B cell (primary cell): ENCODE data around the gene DDX52. TPM values are rescaled to one million over a fixed set of nuclear protein-coding genes. Genes with fewer than 3 reads are reported as not detected.
A peak's percentile ranks its signal among the peaks of the same experiment; 100 is the strongest.

Experiments
- ATAC-seq: fragments of 200-7000 bp; cut with Tn5 transposase; one replicate; pipeline ENCODE4 v1.10.0; 2021; ENCODE audit warnings: low read depth, mild to moderate bottlenecking, moderate number of reproducible peaks, moderate library complexity
- CTCF ChIA-PET: fragments of 350-600 bp; sonication (Branson Sonifier 250); formaldehyde crosslinking; loops from one replicate; lab custom pipeline; 2021; ENCODE audit warnings: antibody characterized with exemption, inconsistent platforms; lab: Charles Lee
- POLR2A ChIA-PET: fragments of 350-600 bp; sonication (Branson Sonifier 250); formaldehyde crosslinking; loops from one replicate; lab custom pipeline; 2021; ENCODE audit warnings: antibody characterized with exemption; lab: Charles Lee
- DNase-seq: peaks from one replicate; pipeline ENCODE4 v3.0.0; 2013
- H2AFZ ChIP-seq: 2 replicates; pipeline ENCODE4 v1.6.1; 2012; ENCODE audit warnings: mild to moderate bottlenecking, low read depth, low read length; ENCODE audit not compliant: insufficient read depth, poor library complexity, severe bottlenecking
- H3K27ac ChIP-seq, 2 donors: 1 replicate in 1 of 2; 2 replicates in 1 of 2; pipeline ENCODE4 v1.5.1; 2012 to 2013; ENCODE audit warnings: low read length in 2 of 2, mild to moderate bottlenecking in 2 of 2, moderate library complexity in 1 of 2
- H3K27me3 ChIP-seq, 4 experiments: fragments of 200-600 bp in 1 of 4; sonication (generic) in 1 of 4; replicated peaks in 1 of 4; 1 replicate in 2 of 4; 2 replicates in 2 of 4; pipeline versions ENCODE4 v1.6.1 to v1.7.0; 2013 to 2016; ENCODE audit warnings: low read length in 3 of 4, mild to moderate bottlenecking in 2 of 4, mixed read lengths in 1 of 4, moderate library complexity in 1 of 4; ENCODE audit not compliant: insufficient read depth in 4 of 4, control insufficient read depth in 3 of 4; ENCODE audit errors: control extremely low read depth in 1 of 4
- H3K36me3 ChIP-seq, 2 experiments: replicated peaks in 1 of 2; 1 replicate in 1 of 2; 2 replicates in 1 of 2; pipeline versions ENCODE4 v1.6.1 to v1.7.1; 2013; ENCODE audit warnings: low read length in 1 of 2; ENCODE audit not compliant: insufficient read depth in 2 of 2, control insufficient read depth in 1 of 2; ENCODE audit errors: control extremely low read depth in 1 of 2, extremely low read depth in 1 of 2
- H3K4me1 ChIP-seq, 2 donors: fragments of 200-600 bp in 1 of 2; sonication (generic) in 1 of 2; 1 replicate in 1 of 2; 2 replicates in 1 of 2; pipeline versions ENCODE4 v1.5.1 to v1.6.1; 2013 to 2017; ENCODE audit warnings: low read length in 2 of 2; ENCODE audit not compliant: control insufficient read depth in 2 of 2, insufficient read depth in 2 of 2
- H3K4me2 ChIP-seq: replicated peaks from 2 replicates; pipeline ENCODE3; 2012; ENCODE audit warnings: mild to moderate bottlenecking, low read depth, low read length; ENCODE audit not compliant: poor library complexity, severe bottlenecking
- H3K4me3 ChIP-seq, 5 experiments: fragments of 200-600 bp in 1 of 5; sonication (generic) in 1 of 5; 1 replicate in 3 of 5; 2 replicates in 2 of 5; pipeline versions ENCODE4 v1.5.1 to v1.7.0; 2011 to 2016; ENCODE audit warnings: low read length in 4 of 5, mild to moderate bottlenecking in 4 of 5, low read depth in 2 of 5, control low read depth in 1 of 5, moderate library complexity in 1 of 5; ENCODE audit not compliant: insufficient read depth in 1 of 5; ENCODE audit errors: control extremely low read depth in 1 of 5, extremely low read depth in 1 of 5
- H3K79me2 ChIP-seq: fragments of 200-600 bp; sonication (generic); one replicate; pipeline ENCODE4 v1.6.0; 2016; ENCODE audit warnings: low read length; ENCODE audit not compliant: control insufficient read depth, insufficient read depth
- H3K9ac ChIP-seq: fragments of 200-600 bp; sonication (generic); 2 replicates; pipeline ENCODE4 v1.6.1; 2017; ENCODE audit warnings: mild to moderate bottlenecking, low read length, moderate library complexity
- H3K9me3 ChIP-seq, 3 donors: one replicate each; pipeline versions ENCODE4 v1.6.1 to v1.7.1; 2013; ENCODE audit warnings: low read length in 2 of 3; ENCODE audit not compliant: control insufficient read depth in 2 of 3, insufficient read depth in 1 of 3; ENCODE audit errors: control extremely low read depth in 1 of 3
- H4K20me1 ChIP-seq: 2 replicates; pipeline ENCODE4 v1.6.0; 2012; ENCODE audit warnings: mild to moderate bottlenecking, low read length; ENCODE audit not compliant: insufficient read depth, control insufficient read depth, poor library complexity, severe bottlenecking
- H3K27ac Mint-ChIP-seq: one replicate; pipeline ENCODE4 v1.8.0; 2021; ENCODE audit warnings: mixed read lengths
- H3K27me3 Mint-ChIP-seq: one replicate; pipeline ENCODE4 v1.8.0; 2021; ENCODE audit warnings: mixed read lengths
- H3K4me1 Mint-ChIP-seq: one replicate; pipeline ENCODE4 v1.8.0; 2021; ENCODE audit warnings: mixed read lengths
- H3K4me3 Mint-ChIP-seq: one replicate; pipeline ENCODE4 v1.8.0; 2021; ENCODE audit warnings: mixed read lengths
- H3K9me3 Mint-ChIP-seq: one replicate; pipeline ENCODE4 v1.8.0; 2022; ENCODE audit warnings: mixed read lengths; ENCODE audit not compliant: insufficient read depth
- EZH2 ChIP-seq: IDR thresholded peaks from 2 replicates; pipeline ENCODE4 v1.6.1; 2012; ENCODE audit warnings: borderline replicate concordance, low read depth, mild to moderate bottlenecking, moderate library complexity, low read length; ENCODE audit not compliant: insufficient read depth, poor library complexity, severe bottlenecking
- WGBS: methylation state at CpG from one replicate; pipeline ENCODE4 v1.1.5; 2013; ENCODE audit warnings: missing lambda C conversion rate; ENCODE audit not compliant: insufficient coverage; 5-methylcytosine and 5-hydroxymethylcytosine counted together
- intact Hi-C: fragments of 100-400 bp; cut with micrococcal nuclease; formaldehyde crosslinking; loops from one replicate; pipeline ENCODE4 v1.10.0; 2022
- polyA plus RNA-seq: library from polyadenylated mRNA; depleted of rRNA; stranded (reverse); fragments of >200 nt; gene quantifications from 2 replicates; pipeline ENCODE4 v1.2.3, GENCODE V29; 2012
- total RNA-seq, 2 donors: library from RNA; stranded (reverse); fragments of 120-200 nt in 1 of 2; gene quantifications; 1 replicate in 1 of 2; 2 replicates in 1 of 2; pipeline versions ENCODE4 v1.2.3 to v1.2.4, GENCODE V29; 2013 to 2022
- TF ChIP-seq, protein P1 (sequence below): fragments of 200-600 bp; IDR thresholded peaks from one replicate; pipeline ENCODE4 v1.8.0; 2022; ENCODE audit warnings: antibody characterized with exemption, mild to moderate bottlenecking

The DDX52 gene
- total and polyA plus RNA-seq, 2 donors (not counting 1 experiment from before 2014, with no cell fraction given) = 5.7 to 38.2 TPM

DNA sequence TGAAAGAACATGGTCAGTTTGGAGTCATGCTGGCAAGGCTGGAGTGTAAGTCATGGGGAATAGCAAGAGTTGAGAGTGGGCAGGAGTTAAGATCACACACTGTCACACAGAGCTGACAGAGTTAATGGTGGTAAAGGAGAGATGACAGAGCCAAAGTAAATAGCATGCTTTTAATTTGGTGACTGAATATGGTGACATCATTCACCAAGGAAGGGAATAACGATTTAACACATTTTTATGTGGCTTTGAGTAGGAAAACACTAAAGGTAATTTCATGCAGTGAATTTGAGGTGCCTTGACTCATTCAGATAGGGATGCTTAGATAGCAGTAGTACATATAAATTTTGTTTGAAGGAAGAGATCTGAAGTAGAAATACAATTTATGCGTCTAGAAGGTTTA is 76.1 kb downstream of the DDX52 start:
- Histone ChIP-seq H3K9ac (no peak overlapping the region), H3K36me3 (peaks cover 24 to 78% of the 10 kb centered on the region in 2 experiments), H2AFZ (no peak overlapping the region), H4K20me1 (peaks cover 18% of the 10 kb centered on the region), H3K79me2 (peaks cover 12% of the 10 kb centered on the region), H3K9me3 (peaks cover 0 to 3% (median 2%) of the 10 kb centered on the region in 3 donors), H3K27ac (no peak overlapping the region), H3K4me2 (no peak overlapping the region), H3K27me3 (no peaks in the 10 kb centered on the region), H3K4me1 (no peaks in the 10 kb centered on the region), H3K4me3 (no peak overlapping the region)
- intact Hi-C loops = no loop called here
- no peak overlapping the region for H3K27ac Mint-ChIP-seq
- no peak for ATAC-seq
- H3K4me1 Mint-ChIP-seq = no peaks in the 10 kb centered on the region
- H3K9me3 Mint-ChIP-seq = no peaks in the 10 kb centered on the region
- POLR2A ChIA-PET = no interaction called here
- no peaks in the 10 kb centered on the region for H3K27me3 Mint-ChIP-seq
- TF ChIP-seq, protein P1, sequence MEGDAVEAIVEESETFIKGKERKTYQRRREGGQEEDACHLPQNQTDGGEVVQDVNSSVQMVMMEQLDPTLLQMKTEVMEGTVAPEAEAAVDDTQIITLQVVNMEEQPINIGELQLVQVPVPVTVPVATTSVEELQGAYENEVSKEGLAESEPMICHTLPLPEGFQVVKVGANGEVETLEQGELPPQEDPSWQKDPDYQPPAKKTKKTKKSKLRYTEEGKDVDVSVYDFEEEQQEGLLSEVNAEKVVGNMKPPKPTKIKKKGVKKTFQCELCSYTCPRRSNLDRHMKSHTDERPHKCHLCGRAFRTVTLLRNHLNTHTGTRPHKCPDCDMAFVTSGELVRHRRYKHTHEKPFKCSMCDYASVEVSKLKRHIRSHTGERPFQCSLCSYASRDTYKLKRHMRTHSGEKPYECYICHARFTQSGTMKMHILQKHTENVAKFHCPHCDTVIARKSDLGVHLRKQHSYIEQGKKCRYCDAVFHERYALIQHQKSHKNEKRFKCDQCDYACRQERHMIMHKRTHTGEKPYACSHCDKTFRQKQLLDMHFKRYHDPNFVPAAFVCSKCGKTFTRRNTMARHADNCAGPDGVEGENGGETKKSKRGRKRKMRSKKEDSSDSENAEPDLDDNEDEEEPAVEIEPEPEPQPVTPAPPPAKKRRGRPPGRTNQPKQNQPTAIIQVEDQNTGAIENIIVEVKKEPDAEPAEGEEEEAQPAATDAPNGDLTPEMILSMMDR = no peak
- no peak for TF ChIP-seq EZH2
- DNase-seq = no peak
- 100% methylated on average over 1 of the region's 2 CpGs for WGBS
- CTCF ChIA-PET = no interaction called here
- H3K4me3 Mint-ChIP-seq = no peak overlapping the region

DNA sequence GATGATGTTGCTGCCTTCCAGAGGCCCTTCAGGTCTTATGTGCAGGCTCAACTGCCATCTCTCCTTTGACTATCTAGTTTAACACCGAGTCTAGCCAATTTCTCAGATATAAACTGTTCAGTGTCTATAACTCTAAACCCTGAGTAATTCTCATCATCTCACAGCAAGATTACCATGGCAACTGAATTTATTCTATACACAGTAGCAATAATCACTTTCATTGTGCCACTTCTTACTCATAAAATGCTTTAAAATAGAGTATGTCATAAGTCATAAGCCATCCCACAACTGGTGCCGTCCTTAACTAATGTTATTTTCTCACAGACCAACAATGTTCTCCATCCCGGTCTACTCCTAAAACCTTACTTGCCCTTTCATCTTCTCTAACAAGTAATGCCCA is 79.0 kb downstream of the DDX52 start:
- WGBS = 92% methylated on average over 2 of the region's 3 CpGs
- H3K79me2 ChIP-seq = peaks cover 14% of the 10 kb centered on the region
- ATAC-seq (no peak), DNase-seq (no peak)
- H3K4me3 Mint-ChIP-seq = no peak overlapping the region
- CTCF ChIA-PET = no interaction called here
- no peak overlapping the region for H3K4me3 ChIP-seq
- H3K27ac ChIP-seq = no peak overlapping the region
- peaks cover 0 to 3% (median 2%) of the 10 kb centered on the region in 3 donors for H3K9me3 ChIP-seq
- no peaks in the 10 kb centered on the region for H3K27me3 Mint-ChIP-seq
- no peak overlapping the region for H2AFZ ChIP-seq
- peaks cover 18% of the 10 kb centered on the region for H4K20me1 ChIP-seq
- intact Hi-C loops = no loop called here
- H3K4me1 Mint-ChIP-seq = no peaks in the 10 kb centered on the region
- no peak for TF ChIP-seq EZH2
- TF ChIP-seq, protein P1 = no peak
- no peak overlapping the region for H3K4me2 ChIP-seq
- H3K36me3 ChIP-seq = peaks cover 24 to 78% of the 10 kb centered on the region in 2 experiments
- H3K9ac ChIP-seq = no peak overlapping the region
- H3K4me1 ChIP-seq = no peaks in the 10 kb centered on the region
- H3K27me3 ChIP-seq = no peaks in the 10 kb centered on the region
- POLR2A ChIA-PET = no interaction called here
- H3K27ac Mint-ChIP-seq = peak overlapping the region; percentile 41
- H3K9me3 Mint-ChIP-seq = no peaks in the 10 kb centered on the region
